ENCODE data around the gene FOSL2. TPM values are rescaled to one million over a fixed set of nuclear protein-coding genes. Genes with fewer than 3 reads are reported as not detected.

Gene FOSL2
- total RNA-seq, 1 donor from 2014 or later = 50.2 TPM

- intact Hi-C loops (cut with micrococcal nuclease) = no loop called here
- Histone ChIP-seq H3K4me3 (no peak overlapping the region), H3K4me1 (peaks cover 25% of the 10 kb centered on the region), H3K27me3 (ENCODE audit: low read depth) (no peaks in the 10 kb centered on the region), H3K9me3 (replicated peaks) (no peaks in the 10 kb centered on the region), H3K36me3 (no peaks in the 10 kb centered on the region), H3K27ac (replicated peaks) (no peak overlapping the region)
- TF ChIP-seq CTCF (IDR thresholded peaks at IDR 0.05; ENCODE audit: borderline replicate concordance) = no peak
- no peak for DNase-seq
Measured at GRCh38 chr2:28366149-28366495, 26.5 kb upstream of the FOSL2 start.

- no peak for TF ChIP-seq CTCF (IDR thresholded peaks at IDR 0.05; ENCODE audit: borderline replicate concordance)
- intact Hi-C loops (cut with micrococcal nuclease) = no loop called here
- no peaks in the 10 kb centered on the region for H3K36me3 ChIP-seq
- peaks cover 25% of the 10 kb centered on the region for H3K4me1 ChIP-seq
- no peak overlapping the region for H3K4me3 ChIP-seq
- no peak overlapping the region for H3K27ac ChIP-seq (replicated peaks)
- no peak for DNase-seq
- H3K9me3 ChIP-seq (replicated peaks) = no peaks in the 10 kb centered on the region
- H3K27me3 ChIP-seq (ENCODE audit: low read depth) = no peaks in the 10 kb centered on the region
Measured at GRCh38 chr2:28366496-28367282, 26.0 kb upstream of the FOSL2 start.

GRCh38 chr2:28367667-28368356 lies 24.8 kb upstream of the FOSL2 start:
- Histone ChIP-seq H3K9me3 (replicated peaks) (no peaks in the 10 kb centered on the region), H3K27me3 (ENCODE audit: low read depth) (no peaks in the 10 kb centered on the region), H3K4me3 (no peak overlapping the region), H3K27ac (replicated peaks) (no peak overlapping the region), H3K36me3 (no peaks in the 10 kb centered on the region), H3K4me1 (peaks cover 25% of the 10 kb centered on the region)
- no peak for TF ChIP-seq CTCF (IDR thresholded peaks at IDR 0.05; ENCODE audit: borderline replicate concordance)
- intact Hi-C loops (cut with micrococcal nuclease) = no loop called here
- DNase-seq = no peak

- Histone ChIP-seq H3K27ac (replicated peaks) (no peak overlapping the region), H3K9me3 (replicated peaks) (no peaks in the 10 kb centered on the region), H3K27me3 (ENCODE audit: low read depth) (no peaks in the 10 kb centered on the region), H3K4me1 (peaks cover 25% of the 10 kb centered on the region), H3K36me3 (no peaks in the 10 kb centered on the region), H3K4me3 (no peak overlapping the region)
- intact Hi-C loops (cut with micrococcal nuclease) = no loop called here
- no peak for TF ChIP-seq CTCF (IDR thresholded peaks at IDR 0.05; ENCODE audit: borderline replicate concordance)
- no peak for DNase-seq
Measured at GRCh38 chr2:28368357-28368798, 24.3 kb upstream of the FOSL2 start.

- no peak for DNase-seq
- H3K27ac ChIP-seq (replicated peaks) = no peak overlapping the region
- H3K9me3 ChIP-seq (replicated peaks) = no peaks in the 10 kb centered on the region
- TF ChIP-seq CTCF (IDR thresholded peaks at IDR 0.05; ENCODE audit: borderline replicate concordance) = no peak
- H3K27me3 ChIP-seq (ENCODE audit: low read depth) = no peaks in the 10 kb centered on the region
- peaks cover 25% of the 10 kb centered on the region for H3K4me1 ChIP-seq
- intact Hi-C loops (cut with micrococcal nuclease) = no loop called here
- no peaks in the 10 kb centered on the region for H3K36me3 ChIP-seq
- H3K4me3 ChIP-seq = no peak overlapping the region
Measured at GRCh38 chr2:28369358-28369757, 23.3 kb upstream of the FOSL2 start.

Data from left ventricle myocardium inferior (tissue), 1 donor.